GM12891 (cell line): ENCODE data around the gene BICRAL.
"Not testable (repeated sequence)": the region's sequence is repeated elsewhere in the genome, so short reads cannot be mapped to it uniquely, and the experiment has no call there.

ENCODE experiments used
- DNase-seq: peaks from one replicate; pipeline ENCODE4 v3.0.0; 2011; ENCODE audit warnings: low spot score; ENCODE audit not compliant: insufficient read length
- FAIRE-seq: peaks from 2 replicates; lab custom pipeline; 2011; peaks lifted over from hg19 to GRCh38; lab: Jason Lieb, UNC
- PAX5 ChIP-seq: IDR thresholded peaks from 2 replicates; pipeline ENCODE4 v1.6.1; 2011; ENCODE audit warnings: low read length, moderate library complexity, mild to moderate bottlenecking; ENCODE audit not compliant: insufficient read depth, severe bottlenecking
- POLR2A ChIP-seq: IDR thresholded peaks from 2 replicates; pipeline ENCODE4 v1.6.1; 2011; ENCODE audit warnings: low read depth, low read length, control low read depth
- POLR2AphosphoS5 ChIP-seq: IDR thresholded peaks from 2 replicates; pipeline ENCODE4 v1.6.1; 2011; ENCODE audit warnings: low read depth, low read length, control low read depth
- POU2F2 ChIP-seq: IDR thresholded peaks from 2 replicates; pipeline ENCODE4 v1.6.1; 2011; ENCODE audit warnings: low read depth, mild to moderate bottlenecking, control low read depth, low read length, moderate library complexity
- SPI1 ChIP-seq: IDR thresholded peaks from 2 replicates; pipeline ENCODE4 v1.6.1; 2011; ENCODE audit warnings: low read depth, low read length, control low read depth
- TAF1 ChIP-seq: IDR thresholded peaks from 2 replicates; pipeline ENCODE4 v1.6.1; 2011; ENCODE audit warnings: low read depth, low read length, control low read depth

BICRAL gene

GRCh38 chr6:42791706-42792320 lies 10.0 kb downstream of the BICRAL start:
- no peak for TF ChIP-seq PAX5
- no peak for TF ChIP-seq POU2F2
- no peak for TF ChIP-seq POLR2A
- no peak for TF ChIP-seq SPI1
- DNase-seq = no peak
- no peak for FAIRE-seq

GRCh38 chr6:42795651-42796050 lies 13.8 kb downstream of the BICRAL start:
- TF ChIP-seq SPI1 = no peak
- TF ChIP-seq POLR2A = no peak
- no peak for TF ChIP-seq POLR2AphosphoS5
- TF ChIP-seq POU2F2 = no peak
- TF ChIP-seq PAX5 = no peak
- no peak for TF ChIP-seq TAF1
- FAIRE-seq = no peak
- no peak for DNase-seq

DNA sequence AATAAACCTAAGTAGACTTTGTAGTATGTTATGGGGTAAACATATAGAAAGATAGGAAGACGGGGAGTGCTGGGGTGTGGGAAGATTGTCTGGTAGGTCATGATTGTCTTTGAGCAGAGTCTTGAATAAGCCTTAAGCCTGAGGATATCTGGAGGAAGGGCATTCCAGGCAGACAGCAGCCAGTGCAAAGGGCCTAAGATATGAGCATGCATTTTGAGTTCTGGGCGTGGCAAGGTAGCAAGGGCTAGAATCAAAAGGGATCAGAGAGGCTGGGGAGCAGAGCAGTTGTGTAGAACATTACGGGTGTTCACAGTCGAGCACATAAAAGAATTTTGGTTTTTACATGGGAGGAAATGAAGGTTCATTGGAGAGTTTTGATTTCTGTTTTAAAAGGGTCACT lies 14.3 kb downstream of the BICRAL start:
- FAIRE-seq = no peak
- no peak for TF ChIP-seq TAF1
- TF ChIP-seq PAX5 = no peak
- no peak for TF ChIP-seq POLR2A
- TF ChIP-seq POU2F2 = no peak
- no peak for DNase-seq

- not testable (repeated sequence) for FAIRE-seq, DNase-seq
Measured at GRCh38 chr6:42797696-42798095, 15.8 kb downstream of the BICRAL start.

DNA sequence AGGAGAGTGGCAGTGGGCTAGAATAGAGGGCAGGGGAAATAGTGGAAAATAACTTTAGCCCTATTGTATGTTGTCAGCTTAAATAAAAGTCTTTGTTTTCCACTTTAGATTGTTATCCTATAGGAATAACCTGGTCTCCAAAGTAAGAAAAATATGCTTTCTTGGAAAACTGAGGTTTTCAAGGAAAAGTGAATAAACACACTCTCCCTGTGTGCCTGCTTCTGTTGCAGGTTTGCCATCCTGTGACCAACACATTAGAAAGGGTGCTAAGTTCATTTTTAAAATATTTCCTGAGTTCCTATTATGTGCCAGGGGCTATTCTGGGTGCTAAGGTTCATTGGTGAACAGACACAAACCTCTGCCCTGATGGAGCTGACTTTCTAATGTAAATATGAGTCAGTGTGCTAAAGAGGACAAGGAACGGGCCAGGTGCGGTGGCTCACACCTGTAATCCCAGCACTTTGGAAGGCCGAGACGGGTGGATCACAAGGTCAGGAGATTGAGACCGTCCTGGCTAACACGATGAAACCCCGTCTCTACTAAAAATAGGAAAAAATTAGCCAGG lies 23.5 kb downstream of the BICRAL start:
- FAIRE-seq = no peak
- DNase-seq = no peak
- TF ChIP-seq SPI1 (no peak), POLR2A (no peak), TAF1 (no peak), POU2F2 (no peak), PAX5 (no peak), POLR2AphosphoS5 (no peak)

- not testable (repeated sequence) for DNase-seq, FAIRE-seq
Measured at GRCh38 chr6:42806359-42806758, 24.5 kb downstream of the BICRAL start.

GRCh38 chr6:42808492-42809483 lies 26.9 kb downstream of the BICRAL start:
- TF ChIP-seq POLR2A (no peak), POLR2AphosphoS5 (no peak), PAX5 (no peak), POU2F2 (no peak), TAF1 (no peak), SPI1 (no peak)
- no peak for DNase-seq
- no peak for FAIRE-seq

- TF ChIP-seq POLR2AphosphoS5 (no peak), PAX5 (no peak), POU2F2 (no peak), TAF1 (no peak), POLR2A (no peak), SPI1 (no peak)
- FAIRE-seq = no peak
Measured at GRCh38 chr6:42813074-42813645, 31.3 kb downstream of the BICRAL start.

DNA sequence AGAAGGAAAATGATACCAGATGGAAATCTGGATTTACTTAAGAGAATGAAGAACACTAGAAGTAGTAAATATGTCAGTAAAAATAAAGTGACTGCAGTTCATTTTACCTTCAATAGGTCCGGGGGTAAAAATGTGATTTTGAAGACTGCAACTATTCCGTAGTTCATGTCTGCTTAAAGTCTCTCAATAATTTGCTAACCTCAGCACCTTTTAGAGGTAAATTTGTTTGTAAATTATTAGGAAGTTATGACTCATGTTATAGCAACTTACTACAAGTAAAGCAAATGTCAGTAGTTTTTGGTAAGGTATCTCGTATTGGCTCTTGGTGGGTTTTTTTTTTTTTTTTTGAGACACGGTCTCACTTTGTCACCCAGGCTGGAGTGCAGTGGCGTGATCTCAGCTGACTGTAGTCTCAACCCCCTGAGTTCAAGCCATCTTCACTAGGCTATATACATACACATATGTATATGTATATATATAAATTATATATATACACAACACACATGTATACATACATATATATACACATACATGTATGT lies 32.1 kb downstream of the BICRAL start:
- DNase-seq (no peak), FAIRE-seq (no peak)

More at GRCh38 chr6:42813074-42813645, 31.3 kb downstream of the BICRAL start:
- no peak for DNase-seq

DNA sequence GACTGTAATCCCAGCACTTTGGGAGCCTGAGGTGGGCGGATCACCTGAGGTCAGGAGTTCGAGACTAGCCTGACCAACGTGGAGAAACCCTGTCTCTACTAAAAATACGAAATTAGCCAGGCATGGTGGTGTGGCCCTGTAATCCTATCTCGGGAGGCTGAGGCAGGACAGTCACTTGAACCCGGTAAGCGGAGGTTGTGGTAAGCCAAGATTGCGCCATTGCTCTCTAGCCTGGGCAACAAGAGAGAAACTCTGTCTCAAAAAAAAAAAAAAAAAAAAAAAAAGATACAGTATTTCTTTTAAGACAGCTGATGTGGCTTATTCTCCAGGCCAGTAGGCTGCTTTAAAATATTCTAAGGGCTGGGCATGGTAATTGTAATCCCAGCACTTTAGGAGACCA lies 33.9 kb downstream of the BICRAL start:
- DNase-seq, FAIRE-seq: not testable (repeated sequence)

More for the DNA sequence above, 32.1 kb downstream of the BICRAL start:
- no peak for TF ChIP-seq TAF1
- TF ChIP-seq POLR2A = no peak
- no peak for TF ChIP-seq SPI1
- TF ChIP-seq PAX5 = no peak
